GM19452 (cell line): Measurements from ENCODE around the gene PKD2L2.
"Not testable (repeated sequence)": the region's sequence is repeated elsewhere in the genome, so short reads cannot be mapped to it uniquely, and the experiment has no call there.

ENCODE experiments used
- ATAC-seq: cut with Tn5 transposase; IDR thresholded peaks from one replicate; pipeline ENCODE4 v1.9.1; 2021; ENCODE audit not compliant: unreplicated experiment

PKD2L2 gene

GRCh38 chr5:137888863-137889759, at the start of gene PKD2L2:
PKD2L2 (plus strand) TSS chr5:137889457; CDS start chr5:137889492, 35 bp downstream.
- ATAC-seq = peak; percentile 97

- ATAC-seq = no peak
These were observed 47.0 kb upstream of the PKD2L2 start for GRCh38 chr5:137842296-137842695.

GRCh38 chr5:137843676-137844299, 45.5 kb upstream of the PKD2L2 start:
- ATAC-seq = no peak

GRCh38 chr5:137845472-137845871, 43.8 kb upstream of the PKD2L2 start:
- no peak for ATAC-seq

GRCh38 chr5:137847687-137848086, 41.6 kb upstream of the PKD2L2 start:
- no peak for ATAC-seq

- ATAC-seq = not testable (repeated sequence)
These were observed 36.1 kb upstream of the PKD2L2 start for GRCh38 chr5:137853165-137853564.

- no peak for ATAC-seq
These were observed 33.1 kb upstream of the PKD2L2 start for GRCh38 chr5:137856201-137856600.

GRCh38 chr5:137856916-137857862, 32.1 kb upstream of the PKD2L2 start:
- ATAC-seq = no peak

GRCh38 chr5:137858223-137858916, 30.9 kb upstream of the PKD2L2 start:
- peak; percentile 76 for ATAC-seq

GRCh38 chr5:137858954-137859353, 30.3 kb upstream of the PKD2L2 start:
- no peak for ATAC-seq

GRCh38 chr5:137862251-137862650, 27.0 kb upstream of the PKD2L2 start:
- ATAC-seq = no peak

- not testable (repeated sequence) for ATAC-seq
These were observed 25.6 kb upstream of the PKD2L2 start for GRCh38 chr5:137863653-137864052.

- ATAC-seq = no peak
These were observed 22.5 kb upstream of the PKD2L2 start for GRCh38 chr5:137866541-137867388.

GRCh38 chr5:137867664-137868063, 21.6 kb upstream of the PKD2L2 start, which contains the start of gene MYOT:
MYOT (plus strand) TSS chr5:137867860; CDS start chr5:137870652, 2,792 bp downstream.
- no peak for ATAC-seq

- ATAC-seq = no peak
These were observed 18.5 kb upstream of the PKD2L2 start for GRCh38 chr5:137870647-137871339.

- ATAC-seq = no peak
These were observed 17.7 kb upstream of the PKD2L2 start for GRCh38 chr5:137871571-137871970.

GRCh38 chr5:137872466-137872865, 16.8 kb upstream of the PKD2L2 start:
- ATAC-seq = no peak

- ATAC-seq = no peak
These were observed 13.2 kb upstream of the PKD2L2 start for GRCh38 chr5:137876101-137876500.

GRCh38 chr5:137880313-137880712, 8.9 kb upstream of the PKD2L2 start:
- no peak for ATAC-seq
